GM21576 (cell line): ENCODE data around the gene DNM3.

ENCODE experiments used
- ATAC-seq: cut with Tn5 transposase; IDR thresholded peaks from one replicate; pipeline ENCODE4 v1.9.1; 2021; ENCODE audit warnings: mild to moderate bottlenecking, moderate library complexity; ENCODE audit not compliant: unreplicated experiment

Gene DNM3

DNA sequence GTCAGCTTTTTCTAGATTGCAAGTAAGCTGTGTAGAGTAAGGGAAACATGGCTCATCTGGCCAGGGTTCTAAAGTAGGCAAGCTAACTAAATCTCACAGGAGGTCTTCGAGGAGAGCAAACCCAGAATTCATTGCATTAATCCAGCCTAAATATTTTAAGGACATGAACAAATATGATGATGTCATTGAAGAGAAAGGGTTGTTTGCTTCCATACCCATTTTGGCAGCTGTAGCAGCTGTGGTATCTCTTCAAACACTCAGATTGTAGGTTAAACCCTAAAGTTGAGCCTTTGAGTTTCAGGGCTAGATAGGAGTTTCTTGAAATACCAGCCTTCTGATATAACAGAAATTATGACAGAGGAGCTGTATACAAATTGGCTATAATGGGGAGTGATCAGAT is 378.7 kb downstream of the DNM3 start:
- no peak for ATAC-seq

DNA sequence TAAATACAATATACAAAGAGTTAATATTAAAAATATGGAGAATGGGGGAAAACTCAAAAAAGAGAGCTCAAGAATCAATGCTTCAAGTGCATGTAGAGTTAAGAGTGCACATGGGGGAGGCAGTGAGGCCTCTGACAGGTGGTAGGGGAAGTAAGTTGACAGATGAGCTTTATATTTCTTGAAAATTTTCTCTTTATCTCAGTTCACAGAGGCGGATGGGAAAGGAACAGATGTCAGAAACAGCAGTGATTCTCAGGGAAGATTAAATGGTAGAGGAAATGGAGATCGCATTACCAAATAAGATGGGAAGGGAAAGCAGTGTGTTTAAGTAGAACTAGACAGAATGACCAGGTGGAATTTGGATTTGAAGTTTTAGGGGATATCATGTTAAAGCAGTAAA is 379.1 kb downstream of the DNM3 start:
- ATAC-seq: no peak

DNA sequence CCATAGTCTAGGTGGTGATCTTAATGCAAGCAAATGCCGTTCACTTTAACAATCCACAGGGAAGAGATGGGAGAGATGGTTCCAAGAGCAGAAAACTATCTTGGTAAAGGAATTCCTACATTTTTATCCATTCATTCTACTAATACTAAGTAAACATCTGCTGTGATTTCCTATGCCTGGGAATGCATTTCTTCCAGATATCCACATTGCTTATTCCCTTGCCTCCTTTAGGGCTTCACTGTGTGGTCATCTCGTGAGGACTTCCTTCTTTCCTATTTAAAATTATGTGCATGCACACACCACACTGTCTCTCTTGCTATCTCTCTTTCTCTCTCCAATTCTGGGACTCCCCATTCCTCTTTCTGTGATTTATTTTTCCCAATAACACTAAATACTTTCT is 380.1 kb downstream of the DNM3 start:
- ATAC-seq: no peak

DNA sequence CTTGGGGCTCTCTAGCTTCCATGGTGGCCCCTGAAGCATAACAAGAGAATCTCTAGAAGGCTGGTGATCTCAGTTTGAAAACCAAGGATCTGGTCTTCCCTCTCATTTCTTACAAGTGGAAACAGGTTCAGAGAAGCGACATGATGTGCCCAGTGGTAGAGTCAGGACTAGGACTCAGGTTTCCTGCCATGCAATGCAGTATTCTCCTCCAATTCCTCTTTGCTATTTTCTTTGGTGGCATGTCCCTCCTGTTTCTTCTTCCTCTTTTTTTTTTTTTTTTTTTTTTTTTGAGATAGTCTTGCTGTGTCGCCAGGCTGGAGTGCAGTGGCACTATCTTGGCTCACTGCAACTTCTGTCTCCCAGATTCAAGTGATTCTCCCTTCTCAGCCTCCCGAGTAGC is 383.6 kb downstream of the DNM3 start:
- ATAC-seq: no peak

- no peak for ATAC-seq
Measured at GRCh38 chr1:172229942-172230341, 388.6 kb downstream of the DNM3 start.

- ATAC-seq: no peak
Measured at GRCh38 chr1:172230526-172230925, 389.2 kb downstream of the DNM3 start.

DNA sequence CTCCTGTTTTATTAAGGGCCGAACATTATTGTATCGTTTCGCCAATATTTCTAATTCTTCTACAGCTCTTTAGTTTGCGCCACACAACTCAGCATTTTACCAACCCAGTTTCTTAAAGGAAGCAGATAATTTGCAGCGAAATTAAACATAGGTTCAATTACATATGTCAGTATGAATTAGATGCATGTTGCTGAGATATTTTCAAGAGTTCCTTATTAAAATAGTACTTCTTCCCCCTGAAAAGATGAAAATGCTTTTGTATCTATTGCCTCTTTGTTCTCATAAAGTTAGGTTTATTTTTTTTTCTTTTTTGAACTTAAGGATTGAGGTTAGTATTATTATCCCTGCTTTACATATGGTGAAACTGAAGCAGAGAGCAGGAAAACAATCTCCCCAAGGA is 395.7 kb downstream of the DNM3 start:
- ATAC-seq: no peak

- no peak for ATAC-seq
Measured at GRCh38 chr1:172238158-172238557, 396.9 kb downstream of the DNM3 start.

- ATAC-seq: no peak
Measured at GRCh38 chr1:172238965-172239364, 397.7 kb downstream of the DNM3 start.

GRCh38 chr1:172239901-172240300 is 398.6 kb downstream of the DNM3 start:
- ATAC-seq: no peak

GRCh38 chr1:172241540-172241939 is 400.2 kb downstream of the DNM3 start:
- no peak for ATAC-seq

GRCh38 chr1:172244865-172245264 is 403.6 kb downstream of the DNM3 start:
- ATAC-seq: no peak

- no peak for ATAC-seq
Measured at GRCh38 chr1:172245788-172246187, 404.5 kb downstream of the DNM3 start.

GRCh38 chr1:172246521-172247390 is 405.5 kb downstream of the DNM3 start:
- ATAC-seq: no peak

DNA sequence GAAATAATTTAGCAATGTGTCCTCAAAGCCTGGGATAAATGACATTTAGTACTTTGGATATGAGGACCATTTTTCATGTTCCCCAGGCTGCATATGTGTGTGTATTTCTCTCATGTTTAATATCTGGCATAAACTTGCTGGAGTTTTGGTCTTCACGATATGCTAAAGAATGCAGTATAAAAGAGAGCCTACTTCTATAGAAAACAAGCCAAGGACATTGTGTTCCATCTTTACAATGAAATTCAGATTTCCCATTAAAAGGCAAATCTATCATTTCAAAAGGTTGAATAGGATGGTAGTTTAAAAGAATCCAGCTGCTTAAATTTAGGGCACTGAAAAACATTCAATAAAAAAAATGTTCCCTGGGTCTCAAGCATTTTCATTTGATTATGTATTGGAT is 410.2 kb downstream of the DNM3 start:
- no peak for ATAC-seq

DNA sequence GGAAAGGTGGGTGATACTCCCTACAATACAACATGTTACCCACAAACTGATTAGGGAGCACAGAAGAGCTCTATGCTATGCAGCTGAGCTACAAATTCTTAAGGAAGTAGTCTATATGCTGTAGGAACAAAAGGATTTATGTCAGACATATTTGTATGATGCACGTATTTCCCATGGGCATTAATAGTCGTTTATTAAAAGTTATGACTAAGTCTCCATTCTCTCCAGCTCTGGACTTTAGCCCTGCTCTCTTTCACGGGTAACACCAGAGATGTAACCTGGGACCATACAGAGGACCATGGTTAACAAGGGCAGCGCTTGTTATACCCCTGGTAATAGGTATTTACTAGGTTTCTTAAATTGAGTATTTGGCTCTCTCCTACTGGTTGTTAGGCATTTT is 411.0 kb downstream of the DNM3 start:
- no peak for ATAC-seq

GRCh38 chr1:172252958-172253357 is 411.7 kb downstream of the DNM3 start:
- no peak for ATAC-seq

GRCh38 chr1:172254521-172255222 is 413.4 kb downstream of the DNM3 start:
- no peak for ATAC-seq

- no peak for ATAC-seq
Measured at GRCh38 chr1:172255223-172255560, 413.9 kb downstream of the DNM3 start.

GRCh38 chr1:172265905-172266304 is 424.6 kb downstream of the DNM3 start:
- ATAC-seq: no peak

GRCh38 chr1:172266528-172267174 is 425.4 kb downstream of the DNM3 start:
- no peak for ATAC-seq

DNA sequence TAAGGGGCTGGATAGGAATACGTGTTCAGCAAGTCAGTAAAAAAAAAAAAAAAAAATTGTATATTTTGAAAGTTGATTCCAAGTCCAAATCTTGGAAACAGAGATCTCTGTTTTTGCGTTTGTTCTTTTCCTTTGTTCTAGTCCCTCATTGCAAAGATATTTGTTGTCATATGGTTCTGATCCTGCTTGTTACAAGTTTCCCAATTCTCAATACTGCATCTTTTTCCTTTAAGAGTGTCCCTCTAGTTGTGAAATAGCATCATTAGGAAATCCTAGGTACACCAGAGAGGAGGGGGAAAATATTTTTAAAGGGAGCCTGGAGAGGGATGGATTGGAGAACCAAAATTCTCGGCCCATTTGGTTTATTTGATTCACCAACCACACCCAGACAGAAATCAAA is 426.9 kb downstream of the DNM3 start:
- ATAC-seq: no peak
